Activated T-cell treated with anti-CD3 and anti-CD28 coated beads for 24 hours (primary cell): ENCODE results near the gene TMEM92.

Source experiments
- DNase-seq: peaks from one replicate; pipeline ENCODE4 v3.0.0-alpha.2; 2020; ENCODE audit warnings: low read depth

The TMEM92 gene

GRCh38 chr17:50328363-50329325 lies 54.4 kb downstream of the TMEM92 start:
- no peak for DNase-seq

- DNase-seq: no peak
These were observed 55.5 kb downstream of the TMEM92 start for GRCh38 chr17:50329716-50330115.

GRCh38 chr17:50330151-50330775 lies 56.0 kb downstream of the TMEM92 start:
- DNase-seq: no peak
